Mesendoderm (in vitro differentiated cells): ENCODE measurements around the gene MAPRE2.
"Not testable (repeated sequence)": the region's sequence is repeated elsewhere in the genome, so short reads cannot be mapped to it uniquely, and the experiment has no call there.

Experiments
- DNase-seq: peaks from one replicate; pipeline ENCODE4 v3.0.0; 2013
- H2AK5ac ChIP-seq: 2 replicates; pipeline ENCODE4 v1.6.1; 2013; ENCODE audit warnings: low read length, inconsistent platforms
- H2BK120ac ChIP-seq: 2 replicates; pipeline ENCODE4 v1.6.1; 2013; ENCODE audit warnings: low read depth, mild to moderate bottlenecking, low read length, moderate library complexity, mixed read lengths
- H2BK15ac ChIP-seq: replicated peaks from 2 replicates; pipeline ENCODE4 v1.6.1; 2013; ENCODE audit warnings: low read depth, mild to moderate bottlenecking, moderate library complexity
- H2BK5ac ChIP-seq: 2 replicates; pipeline ENCODE4 v1.6.1; 2013; ENCODE audit warnings: low read length, inconsistent platforms
- H3K18ac ChIP-seq: 2 replicates; pipeline ENCODE4 v1.6.1; 2013; ENCODE audit warnings: mild to moderate bottlenecking, low read length, mixed read lengths
- H3K23ac ChIP-seq: one replicate; pipeline ENCODE4 v1.6.1; 2013; ENCODE audit warnings: low read length
- H3K27ac ChIP-seq: 2 replicates; pipeline ENCODE4 v1.5.1; 2013; ENCODE audit warnings: low read depth, mild to moderate bottlenecking, inconsistent platforms, low read length, moderate library complexity
- H3K27me3 ChIP-seq: 2 replicates; pipeline ENCODE4 v1.6.1; 2013; ENCODE audit warnings: low read length, control low read depth, mild to moderate bottlenecking, inconsistent platforms; ENCODE audit not compliant: insufficient read depth, poor library complexity
- H3K36me3 ChIP-seq: 2 replicates; pipeline ENCODE4 v1.6.1; 2013; ENCODE audit warnings: low read length, inconsistent platforms; ENCODE audit not compliant: control insufficient read depth, insufficient read depth
- H3K4ac ChIP-seq: one replicate; pipeline ENCODE4 v1.6.1; 2013; ENCODE audit warnings: low read depth, mild to moderate bottlenecking, low read length, moderate library complexity
- H3K4me1 ChIP-seq: 2 replicates; pipeline ENCODE4 v1.6.1; 2013; ENCODE audit warnings: low read depth, low read length, inconsistent platforms; ENCODE audit not compliant: control insufficient read depth
- H3K4me2 ChIP-seq: 2 replicates; pipeline ENCODE4 v1.6.1; 2013; ENCODE audit warnings: low read length
- H3K4me3 ChIP-seq: 2 replicates; pipeline ENCODE4 v1.5.1; 2013; ENCODE audit warnings: mild to moderate bottlenecking, low read length
- H3K56ac ChIP-seq: one replicate; pipeline ENCODE4 v1.6.1; 2013; ENCODE audit warnings: low read length
- H3K79me1 ChIP-seq: 2 replicates; pipeline ENCODE4 v1.6.1; 2013; ENCODE audit warnings: low read length, inconsistent platforms
- H3K79me2 ChIP-seq: 2 replicates; pipeline ENCODE4 v1.6.1; 2013; ENCODE audit warnings: mild to moderate bottlenecking, low read length; ENCODE audit not compliant: control insufficient read depth, insufficient read depth
- H3K9ac ChIP-seq: 2 replicates; pipeline ENCODE4 v1.6.1; 2013; ENCODE audit warnings: low read length, inconsistent platforms
- H4K5ac ChIP-seq: one replicate; pipeline ENCODE4 v1.6.1; 2013; ENCODE audit warnings: low read length
- H4K8ac ChIP-seq: one replicate; pipeline ENCODE4 v1.6.1; 2013; ENCODE audit warnings: low read depth, mild to moderate bottlenecking, control low read depth, low read length, moderate library complexity
- WGBS: extraction: QIAGEN DNeasy Blood & Tissue Kit; methylation state at CpG from one replicate; pipeline ENCODE4 v1.1.7; 2013; ENCODE audit warnings: low lambda C conversion rate, missing lambda C conversion rate; ENCODE audit not compliant: insufficient coverage; ENCODE audit errors: extremely low coverage; 5-methylcytosine and 5-hydroxymethylcytosine counted together

MAPRE2 gene

DNA sequence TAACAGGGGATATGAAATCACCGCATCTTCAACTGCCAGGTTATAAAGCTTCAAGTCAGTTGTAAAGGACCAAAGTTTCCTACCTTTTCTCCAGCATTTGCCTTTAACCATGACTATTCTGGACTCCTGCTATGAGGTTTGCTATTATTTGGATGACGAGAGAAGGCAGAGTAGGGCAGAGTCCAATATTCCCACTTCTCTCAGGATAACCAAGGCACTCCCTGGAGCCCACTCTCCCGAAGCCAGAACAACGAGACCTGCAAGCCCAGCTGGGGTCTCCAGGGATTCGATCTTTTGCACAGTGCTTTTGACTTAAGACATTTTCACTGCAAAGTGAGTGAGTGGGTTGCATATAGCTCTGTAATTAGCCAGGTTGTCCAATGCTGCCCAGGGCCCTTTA lies 122.5 kb downstream of the MAPRE2 start:
- WGBS = no CpG with 5 or more reads among the region's 5 CpGs
- Histone ChIP-seq H3K36me3 (no peaks in the 10 kb centered on the region), H3K18ac (no peak overlapping the region), H3K79me1 (no peaks in the 10 kb centered on the region), H4K5ac (no peak overlapping the region), H3K27me3 (no peaks in the 10 kb centered on the region), H3K9ac (no peak overlapping the region), H3K27ac (no peak overlapping the region), H2BK15ac (no peak overlapping the region), H2AK5ac (no peak overlapping the region), H3K56ac (no peak overlapping the region), H3K4me1 (no peaks in the 10 kb centered on the region), H4K8ac (no peak overlapping the region), H3K79me2 (no peaks in the 10 kb centered on the region), H3K4me3 (no peak overlapping the region), H2BK5ac (no peak overlapping the region), H3K23ac (no peak overlapping the region), H2BK120ac (no peak overlapping the region), H3K4ac (no peak overlapping the region), H3K4me2 (no peak overlapping the region)
- no peak for DNase-seq

DNA sequence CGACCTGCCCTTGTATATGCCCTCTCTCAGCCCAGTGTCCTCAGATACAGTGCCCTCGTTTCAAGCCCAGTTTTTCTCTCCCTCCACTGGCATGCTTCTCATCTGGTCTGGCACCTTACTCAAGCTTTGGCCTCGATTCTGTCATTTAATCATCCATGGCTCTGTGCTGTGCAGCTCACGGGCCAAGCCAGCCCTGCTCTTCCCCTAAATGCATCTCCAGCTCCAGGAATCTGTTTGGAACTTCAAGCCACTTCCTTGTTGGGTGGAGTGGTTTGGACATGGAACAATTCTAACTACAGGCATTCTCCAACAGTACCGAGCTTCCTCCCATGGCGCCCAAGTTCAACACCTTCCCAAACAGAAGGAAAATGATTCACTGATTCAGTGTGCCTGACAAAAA lies 122.9 kb downstream of the MAPRE2 start:
- Histone ChIP-seq H3K79me2 (no peaks in the 10 kb centered on the region), H3K4me1 (no peaks in the 10 kb centered on the region), H3K36me3 (no peaks in the 10 kb centered on the region), H3K4me3 (no peak overlapping the region), H3K23ac (no peak overlapping the region), H3K27me3 (no peaks in the 10 kb centered on the region), H3K4me2 (no peak overlapping the region), H3K18ac (no peak overlapping the region), H3K56ac (no peak overlapping the region), H4K5ac (no peak overlapping the region), H2BK15ac (no peak overlapping the region), H4K8ac (no peak overlapping the region), H2BK5ac (no peak overlapping the region), H2AK5ac (no peak overlapping the region), H3K4ac (no peak overlapping the region), H3K27ac (no peak overlapping the region), H2BK120ac (no peak overlapping the region), H3K9ac (no peak overlapping the region), H3K79me1 (no peaks in the 10 kb centered on the region)
- WGBS = no CpG with 5 or more reads among the region's 6 CpGs
- DNase-seq = no peak

DNA sequence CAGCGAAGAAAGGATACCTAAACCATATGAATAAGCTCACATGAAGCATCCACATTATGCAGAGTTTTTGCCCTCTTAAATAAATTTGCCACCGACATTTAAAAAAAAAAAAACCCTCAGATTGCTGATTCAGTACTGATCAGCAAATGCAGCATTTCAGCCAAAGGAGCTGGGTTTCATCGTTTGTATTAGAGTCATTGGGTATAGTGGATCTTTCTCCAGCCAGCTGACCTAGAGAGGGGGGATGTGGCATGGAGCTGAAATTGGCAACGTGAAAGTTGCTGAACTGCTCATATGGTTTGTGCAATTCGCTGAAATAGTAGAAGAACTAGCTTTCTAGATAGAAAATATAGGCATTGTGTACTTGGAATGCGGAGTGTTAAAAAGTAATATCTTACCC lies 126.1 kb downstream of the MAPRE2 start:
- no peaks in the 10 kb centered on the region for H3K4me1 ChIP-seq
- no CpG with 5 or more reads among the region's 6 CpGs for WGBS
- no peak overlapping the region for H3K4me3 ChIP-seq
- H4K5ac ChIP-seq = no peak overlapping the region
- no peak overlapping the region for H3K18ac ChIP-seq
- H2BK15ac ChIP-seq = no peak overlapping the region
- no peaks in the 10 kb centered on the region for H3K79me1 ChIP-seq
- H3K4ac ChIP-seq = no peak overlapping the region
- H3K79me2 ChIP-seq = no peaks in the 10 kb centered on the region
- H3K36me3 ChIP-seq = no peaks in the 10 kb centered on the region
- DNase-seq = no peak
- H2BK120ac ChIP-seq = no peak overlapping the region
- no peak overlapping the region for H3K9ac ChIP-seq
- no peak overlapping the region for H2BK5ac ChIP-seq
- H4K8ac ChIP-seq = no peak overlapping the region
- H3K27me3 ChIP-seq = no peaks in the 10 kb centered on the region
- no peak overlapping the region for H3K23ac ChIP-seq
- no peak overlapping the region for H2AK5ac ChIP-seq
- H3K56ac ChIP-seq = no peak overlapping the region
- H3K4me2 ChIP-seq = no peak overlapping the region
- no peak overlapping the region for H3K27ac ChIP-seq

DNA sequence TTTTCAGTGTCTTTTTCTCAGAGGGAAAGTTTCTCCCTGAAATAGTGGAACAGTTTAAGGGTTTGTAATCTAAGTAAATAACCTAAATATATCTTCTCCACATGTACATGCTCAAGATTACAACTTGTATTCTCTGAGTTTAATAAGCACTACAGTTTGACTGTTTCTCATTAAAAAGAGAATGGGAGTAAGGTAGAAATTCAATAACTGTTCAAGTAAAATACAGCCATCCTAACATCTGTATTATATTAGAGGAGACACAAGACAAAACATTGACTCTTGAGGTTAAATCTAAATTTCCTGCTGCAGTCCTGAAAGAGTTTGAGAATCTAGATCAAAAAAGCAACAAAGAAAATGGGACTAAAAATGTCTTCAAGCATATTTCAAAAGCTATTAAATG lies 126.6 kb downstream of the MAPRE2 start:
- H3K79me2 ChIP-seq = no peaks in the 10 kb centered on the region
- H2BK5ac ChIP-seq = no peak overlapping the region
- no peaks in the 10 kb centered on the region for H3K79me1 ChIP-seq
- H3K27me3 ChIP-seq = no peaks in the 10 kb centered on the region
- no peak overlapping the region for H3K23ac ChIP-seq
- no peak overlapping the region for H4K8ac ChIP-seq
- H3K4ac ChIP-seq = no peak overlapping the region
- DNase-seq = no peak
- H3K9ac ChIP-seq = no peak overlapping the region
- no peaks in the 10 kb centered on the region for H3K4me1 ChIP-seq
- H4K5ac ChIP-seq = no peak overlapping the region
- H3K4me2 ChIP-seq = no peak overlapping the region
- no peak overlapping the region for H2BK15ac ChIP-seq
- no peak overlapping the region for H2BK120ac ChIP-seq
- H3K36me3 ChIP-seq = no peaks in the 10 kb centered on the region
- no peak overlapping the region for H3K56ac ChIP-seq
- H3K27ac ChIP-seq = no peak overlapping the region
- H3K18ac ChIP-seq = no peak overlapping the region
- H2AK5ac ChIP-seq = no peak overlapping the region
- H3K4me3 ChIP-seq = no peak overlapping the region

DNA sequence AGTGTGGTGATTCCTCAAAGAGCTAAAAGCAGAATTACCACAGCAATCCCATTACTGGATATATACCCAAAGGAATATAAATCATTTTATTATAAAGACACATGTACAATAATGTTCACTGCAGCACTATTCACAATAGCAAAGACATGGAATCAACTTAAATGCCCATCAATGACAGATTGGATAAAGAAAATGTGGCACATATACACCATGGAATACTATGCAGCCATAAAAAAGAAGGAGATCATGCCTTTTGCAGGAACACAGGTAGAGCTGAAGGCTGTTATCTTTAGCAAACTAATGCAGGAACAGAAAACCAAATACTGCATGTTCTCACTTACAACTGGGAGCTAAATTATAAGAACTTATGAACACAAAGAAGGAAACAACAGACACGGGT lies 129.1 kb downstream of the MAPRE2 start:
- not testable (repeated sequence) for DNase-seq, H3K9ac ChIP-seq, H3K36me3 ChIP-seq, H2AK5ac ChIP-seq, H3K4ac ChIP-seq, H3K4me2 ChIP-seq, H4K5ac ChIP-seq, H4K8ac ChIP-seq, H3K18ac ChIP-seq, H3K56ac ChIP-seq, H2BK120ac ChIP-seq, H3K4me3 ChIP-seq, H3K79me1 ChIP-seq, H3K23ac ChIP-seq, H3K27me3 ChIP-seq, H3K79me2 ChIP-seq, H2BK5ac ChIP-seq, H3K4me1 ChIP-seq, H2BK15ac ChIP-seq, H3K27ac ChIP-seq
- WGBS = no CpG with 5 or more reads among the region's 1 CpG

DNA sequence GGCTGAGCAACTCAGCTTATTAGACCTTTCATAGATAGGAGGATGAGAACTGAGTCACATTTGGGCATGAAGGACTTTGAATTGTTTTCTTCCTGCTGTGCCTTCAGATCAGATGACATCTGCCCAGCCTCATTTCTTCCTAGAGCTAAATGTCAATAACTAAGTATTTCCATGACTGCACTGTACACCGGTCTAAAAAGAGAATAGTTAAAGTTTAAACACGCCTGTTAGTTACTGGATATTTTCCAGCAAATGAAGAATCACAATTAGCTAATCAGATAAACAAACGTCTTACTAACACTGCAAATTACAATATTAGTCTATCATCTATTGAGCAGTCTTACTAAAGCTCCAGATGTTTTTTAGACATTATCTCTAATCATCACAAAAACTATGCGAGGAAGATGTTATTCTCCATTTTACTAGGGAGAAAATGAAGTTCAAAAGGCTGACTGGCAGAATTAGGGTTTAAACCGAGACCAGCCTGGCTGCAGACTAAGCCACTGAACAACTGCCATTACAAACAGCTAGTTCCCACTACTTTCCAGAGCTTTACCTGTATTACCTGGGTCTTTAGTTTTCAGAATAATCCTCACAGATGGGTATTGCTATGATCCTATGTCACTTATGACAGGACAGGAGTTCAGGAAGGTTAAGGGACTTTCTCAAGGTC lies 130.2 kb downstream of the MAPRE2 start:
- H3K4me2 ChIP-seq = no peak overlapping the region
- H3K79me1 ChIP-seq = no peaks in the 10 kb centered on the region
- no CpG with 5 or more reads among the region's 5 CpGs for WGBS
- H2BK15ac ChIP-seq = no peak overlapping the region
- H2AK5ac ChIP-seq = no peak overlapping the region
- no peak overlapping the region for H3K27ac ChIP-seq
- no peaks in the 10 kb centered on the region for H3K4me1 ChIP-seq
- no peak overlapping the region for H2BK5ac ChIP-seq
- H3K4ac ChIP-seq = no peak overlapping the region
- no peak overlapping the region for H3K9ac ChIP-seq
- no peak overlapping the region for H3K23ac ChIP-seq
- DNase-seq = no peak
- no peaks in the 10 kb centered on the region for H3K79me2 ChIP-seq
- no peak overlapping the region for H3K18ac ChIP-seq
- H3K27me3 ChIP-seq = no peaks in the 10 kb centered on the region
- H3K4me3 ChIP-seq = no peak overlapping the region
- H3K56ac ChIP-seq = no peak overlapping the region
- no peak overlapping the region for H4K8ac ChIP-seq
- H4K5ac ChIP-seq = no peak overlapping the region
- H2BK120ac ChIP-seq = no peak overlapping the region
- H3K36me3 ChIP-seq = no peaks in the 10 kb centered on the region
